ENCODE results near the gene ATP13A3.

DNA sequence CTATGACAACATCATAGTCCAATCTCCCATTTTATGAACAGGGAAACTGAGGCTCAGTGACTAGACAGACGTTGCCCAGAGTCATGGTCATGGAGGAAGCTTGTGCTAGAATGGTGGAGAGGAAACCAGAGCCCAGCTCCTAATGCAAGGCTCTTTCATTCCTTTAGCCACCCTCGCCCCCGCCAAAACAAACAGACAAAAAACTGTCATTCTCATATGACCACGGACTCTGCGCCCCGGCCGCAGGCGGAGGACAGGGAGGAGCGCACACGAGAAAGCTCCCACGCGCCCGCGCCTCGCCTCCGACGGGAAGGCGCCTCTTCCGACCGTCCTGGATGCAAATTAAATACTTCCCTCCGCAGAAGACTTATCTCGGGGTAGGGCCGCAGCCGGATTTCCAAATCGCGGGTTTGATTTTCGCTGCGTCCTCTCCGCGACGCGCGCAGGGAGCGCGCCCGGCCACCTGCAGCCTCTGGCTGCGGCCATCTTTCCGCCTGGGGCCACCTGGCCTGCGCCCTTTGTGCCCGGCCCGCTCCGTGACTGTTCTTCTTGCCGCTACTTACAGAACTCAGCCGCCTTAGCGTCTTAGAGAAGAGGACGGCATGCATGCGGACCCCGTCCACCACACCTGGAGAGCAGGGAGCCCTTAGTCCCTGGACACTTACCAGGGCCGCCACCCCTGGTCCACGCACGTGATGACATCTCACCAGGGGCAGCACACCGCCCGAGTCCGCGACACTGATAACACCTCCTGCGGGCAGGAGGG, 670 bp upstream of the ATP13A3 start:
- no peak for TF ChIP-seq POLR2A (IDR thresholded peaks at IDR 0.05)
- no peak for TF ChIP-seq CTCF (IDR thresholded peaks at IDR 0.05)
- no peak for TF ChIP-seq EP300 (IDR thresholded peaks at IDR 0.05)
